ENCODE results near the gene COLEC11. TPM values are rescaled to one million over a fixed set of nuclear protein-coding genes. Genes with fewer than 3 reads are reported as not detected.

The COLEC11 gene
- total and polyA plus RNA-seq, 9 of the 15 experiments (the other 6 are each of a cell fraction or from before 2014, with no cell fraction given), result 0.32 to 4.3 (median 1.8) TPM

GRCh38 chr2:3589086-3589485 lies 5.8 kb upstream of the COLEC11 start (continued):
- TF ChIP-seq, protein P1, sequence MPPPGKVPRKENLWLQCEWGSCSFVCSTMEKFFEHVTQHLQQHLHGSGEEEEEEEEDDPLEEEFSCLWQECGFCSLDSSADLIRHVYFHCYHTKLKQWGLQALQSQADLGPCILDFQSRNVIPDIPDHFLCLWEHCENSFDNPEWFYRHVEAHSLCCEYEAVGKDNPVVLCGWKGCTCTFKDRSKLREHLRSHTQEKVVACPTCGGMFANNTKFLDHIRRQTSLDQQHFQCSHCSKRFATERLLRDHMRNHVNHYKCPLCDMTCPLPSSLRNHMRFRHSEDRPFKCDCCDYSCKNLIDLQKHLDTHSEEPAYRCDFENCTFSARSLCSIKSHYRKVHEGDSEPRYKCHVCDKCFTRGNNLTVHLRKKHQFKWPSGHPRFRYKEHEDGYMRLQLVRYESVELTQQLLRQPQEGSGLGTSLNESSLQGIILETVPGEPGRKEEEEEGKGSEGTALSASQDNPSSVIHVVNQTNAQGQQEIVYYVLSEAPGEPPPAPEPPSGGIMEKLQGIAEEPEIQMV (tag; conservative IDR thresholded peaks at IDR 0.05; ENCODE audit: low read depth), result no peak
- TF ChIP-seq HNRNPH1 (optimal IDR thresholded peaks at IDR 0.05; ENCODE audit: low read depth, low read length) (no peak), ZSCAN32 (CRISPR knock-in tag; IDR thresholded peaks at IDR 0.05) (no peak), SRSF7 (optimal IDR thresholded peaks at IDR 0.05; ENCODE audit: low read depth, low read length) (no peak)

DNA sequence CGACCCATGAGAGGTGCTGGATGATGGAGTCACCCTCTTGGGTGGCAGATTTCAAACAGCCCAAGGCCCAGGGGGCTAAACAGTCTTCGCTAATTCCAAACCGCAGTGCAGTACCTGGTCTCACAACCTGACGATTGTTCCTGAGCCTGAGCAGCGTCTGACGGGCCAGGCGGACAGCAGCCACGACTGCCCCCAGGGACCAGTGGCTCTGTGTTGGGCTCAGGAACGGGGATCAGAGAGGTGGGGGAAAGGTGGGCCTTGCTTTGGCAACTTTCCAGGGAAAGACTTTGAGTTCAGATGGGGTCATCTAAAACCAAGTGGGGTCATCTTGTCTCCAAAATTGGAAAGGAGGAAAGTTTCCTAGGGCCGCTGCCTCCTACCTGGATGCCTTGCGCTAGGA lies 492 bp downstream of the COLEC11 start:
- no peak overlapping the region for H3K4me3 ChIP-seq

More for the DNA sequence above, 492 bp downstream of the COLEC11 start:
- no TSS peak for BruUV-seq (replicated peaks)
- POLR2A ChIA-PET, result interaction anchor here (0.9 to 3.7 kb wide), 4 partner anchors 11 to 37 kb away, joined by 3 to 22 read pairs (median 4); partner anchors contain the start of gene RNASEH1
- H4K20me1 ChIP-seq (replicated peaks; ENCODE audit: control insufficient read depth, insufficient read depth, low read length), result no peaks in the 10 kb centered on the region
- peak overlapping the region; percentile 34 to 87; a peak in 1 of 4 replicates for H3K9ac ChIP-seq (ENCODE audit: insufficient read depth in 1 of 2, low read depth in 2 of 2, low read length in 2 of 2)
- 0 out of 2 replicates have a peak overlapping the region, but pooled peaks have one; percentile 36 for H2AFZ ChIP-seq (ENCODE audit: low read depth, low read length)
- no peak overlapping the region for H3K27ac ChIP-seq (ENCODE audit: extremely low read depth, low read depth, low read length)
- in situ Hi-C loops (cut with MboI) (no loop called here), intact Hi-C loops (cut with micrococcal nuclease) (loop anchor here (2.0 kb wide), 1 partner anchor 55 kb away; no protein-coding TSS in a partner anchor)
- H3K4me2 ChIP-seq (ENCODE audit: insufficient read depth, low read length), result peak overlapping the region; percentile 61
- no peaks in the 10 kb centered on the region for H3K9me3 ChIP-seq (replicated peaks; ENCODE audit: control insufficient read depth, insufficient read depth, low read depth, low read length)
- H3K9me1 ChIP-seq (ENCODE audit: control insufficient read depth, insufficient read depth, low read length), result no peaks in the 10 kb centered on the region
- DNase-seq (ENCODE audit: extremely low read depth in 1 of 4, low spot score in 3 of 4), result no peak
- FAIRE-seq, result no peak
- no peaks in the 10 kb centered on the region for H3K36me3 ChIP-seq (ENCODE audit: control insufficient read depth, insufficient read depth, low read length)
- 71% methylated on average over 11 of the region's 11 CpGs for WGBS (ENCODE audit: insufficient coverage, low coverage, missing lambda C conversion rate)
- CTCF ChIA-PET (ENCODE audit: low intra/inter-chr PET ratio), result no interaction called here
- H3K27me3 ChIP-seq (ENCODE audit: control insufficient read depth in 2 of 2, insufficient read depth in 2 of 2, low read length in 2 of 2), result no peaks in the 10 kb centered on the region
- H3K4me1 ChIP-seq (replicated peaks in 1 of 2; ENCODE audit: control insufficient read depth in 2 of 2, insufficient read depth in 2 of 2, low read length in 2 of 2), result peaks cover 22 to 36% of the 10 kb centered on the region in 2 experiments; a peak in 4 of 5 replicates
- ATAC-seq, result peak; percentile 7
- TF ChIP-seq, protein P2, sequence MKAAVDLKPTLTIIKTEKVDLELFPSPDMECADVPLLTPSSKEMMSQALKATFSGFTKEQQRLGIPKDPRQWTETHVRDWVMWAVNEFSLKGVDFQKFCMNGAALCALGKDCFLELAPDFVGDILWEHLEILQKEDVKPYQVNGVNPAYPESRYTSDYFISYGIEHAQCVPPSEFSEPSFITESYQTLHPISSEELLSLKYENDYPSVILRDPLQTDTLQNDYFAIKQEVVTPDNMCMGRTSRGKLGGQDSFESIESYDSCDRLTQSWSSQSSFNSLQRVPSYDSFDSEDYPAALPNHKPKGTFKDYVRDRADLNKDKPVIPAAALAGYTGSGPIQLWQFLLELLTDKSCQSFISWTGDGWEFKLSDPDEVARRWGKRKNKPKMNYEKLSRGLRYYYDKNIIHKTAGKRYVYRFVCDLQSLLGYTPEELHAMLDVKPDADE (conservative IDR thresholded peaks at IDR 0.05; ENCODE audit: control insufficient read depth, low read depth, low read length), result no peak
- TF ChIP-seq, protein P3, sequence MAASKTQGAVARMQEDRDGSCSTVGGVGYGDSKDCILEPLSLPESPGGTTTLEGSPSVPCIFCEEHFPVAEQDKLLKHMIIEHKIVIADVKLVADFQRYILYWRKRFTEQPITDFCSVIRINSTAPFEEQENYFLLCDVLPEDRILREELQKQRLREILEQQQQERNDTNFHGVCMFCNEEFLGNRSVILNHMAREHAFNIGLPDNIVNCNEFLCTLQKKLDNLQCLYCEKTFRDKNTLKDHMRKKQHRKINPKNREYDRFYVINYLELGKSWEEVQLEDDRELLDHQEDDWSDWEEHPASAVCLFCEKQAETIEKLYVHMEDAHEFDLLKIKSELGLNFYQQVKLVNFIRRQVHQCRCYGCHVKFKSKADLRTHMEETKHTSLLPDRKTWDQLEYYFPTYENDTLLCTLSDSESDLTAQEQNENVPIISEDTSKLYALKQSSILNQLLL (CRISPR knock-in tag; IDR thresholded peaks at IDR 0.05; ENCODE audit: borderline replicate concordance), result no peak
- no peak for TF ChIP-seq HDAC6 (IDR thresholded peaks at IDR 0.05; ENCODE audit: low read depth, low read length)
- no peak for TF ChIP-seq TCFL5 (CRISPR knock-in tag; conservative IDR thresholded peaks at IDR 0.05)
- no peak for TF ChIP-seq ZBTB12 (CRISPR knock-in tag; IDR thresholded peaks at IDR 0.05)
- TF ChIP-seq ZNF41 (CRISPR knock-in tag; conservative IDR thresholded peaks at IDR 0.05), result no peak
- TF ChIP-seq, protein P4, sequence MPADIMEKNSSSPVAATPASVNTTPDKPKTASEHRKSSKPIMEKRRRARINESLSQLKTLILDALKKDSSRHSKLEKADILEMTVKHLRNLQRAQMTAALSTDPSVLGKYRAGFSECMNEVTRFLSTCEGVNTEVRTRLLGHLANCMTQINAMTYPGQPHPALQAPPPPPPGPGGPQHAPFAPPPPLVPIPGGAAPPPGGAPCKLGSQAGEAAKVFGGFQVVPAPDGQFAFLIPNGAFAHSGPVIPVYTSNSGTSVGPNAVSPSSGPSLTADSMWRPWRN (IDR thresholded peaks at IDR 0.05; ENCODE audit: low read depth), result no peak
- TF ChIP-seq NFIC (IDR thresholded peaks at IDR 0.05), result peak; percentile 84
- no peaks in the 10 kb centered on the region for H3K79me2 ChIP-seq (ENCODE audit: control insufficient read depth, insufficient read depth, low read length)
